Chondrocyte (in vitro differentiated cells): ENCODE data around the gene CLCNKA. TPM values are rescaled to one million over a fixed set of nuclear protein-coding genes. Genes with fewer than 3 reads are reported as not detected.
"Not testable (repeated sequence)": the region's sequence is repeated elsewhere in the genome, so short reads cannot be mapped to it uniquely, and the experiment has no call there.

Experiments used
- DNase-seq: peaks from one replicate; pipeline ENCODE4 v3.0.0; 2021; ENCODE audit warnings: mixed read lengths, low spot score
- H3K27ac Mint-ChIP-seq: one replicate; pipeline ENCODE4 v1.8.0; 2021; ENCODE audit warnings: mild to moderate bottlenecking, moderate library complexity, mixed read lengths; ENCODE audit not compliant: unreplicated experiment
- H3K27me3 Mint-ChIP-seq: 2 replicates; pipeline ENCODE4 v1.8.0; 2021; ENCODE audit warnings: low read depth, mixed read lengths
- H3K36me3 Mint-ChIP-seq: 2 replicates; pipeline ENCODE4 v1.8.0; 2021; ENCODE audit warnings: low read depth, mixed read lengths
- H3K4me1 Mint-ChIP-seq: 2 replicates; pipeline ENCODE4 v1.8.0; 2021; ENCODE audit warnings: low read depth, mild to moderate bottlenecking, mixed read lengths
- H3K4me3 Mint-ChIP-seq: one replicate; pipeline ENCODE4 v1.8.0; 2021; ENCODE audit warnings: mild to moderate bottlenecking, moderate library complexity, mixed read lengths; ENCODE audit not compliant: unreplicated experiment
- H3K9me3 Mint-ChIP-seq: 2 replicates; pipeline ENCODE4 v1.8.0; 2021; ENCODE audit warnings: low read depth, mixed read lengths
- CTCF ChIP-seq: fragments of 200-600 bp; sonication (generic); IDR thresholded peaks from 2 replicates; pipeline ENCODE4 v1.5.0; 2021; ENCODE audit warnings: antibody characterized with exemption, mild to moderate bottlenecking, moderate library complexity
- total RNA-seq: library from RNA; stranded (reverse); gene quantifications from 3 replicates; pipeline ENCODE4 v1.2.1, GENCODE V29; 2021

The CLCNKA gene
- total RNA-seq, 1 donor from 2014 or later, result 0.12 TPM

GRCh38 chr1:16047791-16048475 lies 26.1 kb downstream of the CLCNKA start:
- no peaks in the 10 kb centered on the region for H3K9me3 Mint-ChIP-seq
- H3K4me3 Mint-ChIP-seq, result no peak overlapping the region
- H3K27me3 Mint-ChIP-seq, result peaks cover 4% of the 10 kb centered on the region
- no peak overlapping the region for H3K27ac Mint-ChIP-seq
- H3K4me1 Mint-ChIP-seq, result no peaks in the 10 kb centered on the region
- no peak for TF ChIP-seq CTCF
- no peak for DNase-seq
- H3K36me3 Mint-ChIP-seq, result no peaks in the 10 kb centered on the region

GRCh38 chr1:16048573-16049189 lies 26.8 kb downstream of the CLCNKA start:
- H3K36me3 Mint-ChIP-seq, result no peaks in the 10 kb centered on the region
- no peaks in the 10 kb centered on the region for H3K9me3 Mint-ChIP-seq
- peak overlapping the region; percentile 59 for H3K4me3 Mint-ChIP-seq
- H3K27me3 Mint-ChIP-seq, result no peaks in the 10 kb centered on the region
- H3K27ac Mint-ChIP-seq, result no peak overlapping the region
- H3K4me1 Mint-ChIP-seq, result no peaks in the 10 kb centered on the region
- peak; percentile 54 for TF ChIP-seq CTCF
- DNase-seq, result no peak

GRCh38 chr1:16050328-16050727 lies 28.5 kb downstream of the CLCNKA start:
- H3K27me3 Mint-ChIP-seq, result no peaks in the 10 kb centered on the region
- H3K4me3 Mint-ChIP-seq, result no peak overlapping the region
- no peaks in the 10 kb centered on the region for H3K36me3 Mint-ChIP-seq
- no peak for DNase-seq
- no peak overlapping the region for H3K27ac Mint-ChIP-seq
- H3K4me1 Mint-ChIP-seq, result no peaks in the 10 kb centered on the region
- H3K9me3 Mint-ChIP-seq, result no peaks in the 10 kb centered on the region
- TF ChIP-seq CTCF, result no peak

- no peak overlapping the region for H3K4me3 Mint-ChIP-seq
- H3K27me3 Mint-ChIP-seq, result no peaks in the 10 kb centered on the region
- DNase-seq, result no peak
- peaks cover 4% of the 10 kb centered on the region for H3K4me1 Mint-ChIP-seq
- no peak overlapping the region for H3K27ac Mint-ChIP-seq
- no peaks in the 10 kb centered on the region for H3K9me3 Mint-ChIP-seq
- no peaks in the 10 kb centered on the region for H3K36me3 Mint-ChIP-seq
- no peak for TF ChIP-seq CTCF
Observed at GRCh38 chr1:16051039-16051438, 29.2 kb downstream of the CLCNKA start.

GRCh38 chr1:16051949-16052348 lies 30.1 kb downstream of the CLCNKA start:
- not testable (repeated sequence) for H3K4me1 Mint-ChIP-seq, H3K4me3 Mint-ChIP-seq

More at GRCh38 chr1:16051949-16052348, 30.1 kb downstream of the CLCNKA start:
- DNase-seq, H3K36me3 Mint-ChIP-seq, H3K9me3 Mint-ChIP-seq, H3K27me3 Mint-ChIP-seq, H3K27ac Mint-ChIP-seq: not testable (repeated sequence)
